ENCODE data around the gene DPP6.

- TF ChIP-seq CTCF (IDR thresholded peaks at IDR 0.05; ENCODE audit: low read depth, low read length) (no peak), POLR2A (IDR thresholded peaks at IDR 0.05; ENCODE audit: extremely low read depth, insufficient read length) (no peak), MYC (IDR thresholded peaks at IDR 0.05; ENCODE audit: low read depth, low read length) (no peak), MAX (IDR thresholded peaks at IDR 0.05; ENCODE audit: low read depth, low read length) (no peak)
Observed at GRCh38 chr7:154776350-154776749, 724.2 kb downstream of the DPP6 start.
